Fibroblast of lung (primary cell): ENCODE results near the gene ARFGAP2. TPM values are rescaled to one million over a fixed set of nuclear protein-coding genes. Genes with fewer than 3 reads are reported as not detected.

Experiments
- DNase-seq, 2 donors: peaks; one replicate each; pipeline versions ENCODE4 v3.0.0 to v3.0.0-alpha.2; 2010; ENCODE audit warnings: low read depth in 2 of 2
- H2AFZ ChIP-seq: 2 replicates; pipeline ENCODE4 v1.5.1; 2012; ENCODE audit warnings: low read length, control low read depth, inconsistent platforms
- H3K27ac ChIP-seq: 2 replicates; pipeline ENCODE4 v1.5.1; 2011; ENCODE audit warnings: low read length, control low read depth; ENCODE audit not compliant: insufficient read depth
- H3K27me3 ChIP-seq: 2 replicates; pipeline ENCODE4 v1.5.1; 2011; ENCODE audit warnings: mild to moderate bottlenecking, low read length; ENCODE audit not compliant: control insufficient read depth, insufficient read depth
- H3K36me3 ChIP-seq: 2 replicates; pipeline ENCODE4 v1.5.1; 2011; ENCODE audit warnings: low read length; ENCODE audit not compliant: control insufficient read depth, insufficient read depth
- H3K4me1 ChIP-seq: 2 replicates; pipeline ENCODE4 v1.5.1; 2011; ENCODE audit warnings: low read length; ENCODE audit not compliant: control insufficient read depth, insufficient read depth; ENCODE audit errors: extremely low read depth
- H3K4me2 ChIP-seq: 2 replicates; pipeline ENCODE4 v1.5.1; 2011; ENCODE audit warnings: low read length, control low read depth; ENCODE audit not compliant: insufficient read depth; ENCODE audit errors: extremely low read depth
- H3K4me3 ChIP-seq, 4 experiments: fragments of 200-600 bp in 1 of 4; sonication (generic) in 1 of 4; replicated peaks in 1 of 4; 2 replicates each; pipeline ENCODE4 v1.5.1; 2011 to 2016; ENCODE audit warnings: low read length in 4 of 4, low read depth in 3 of 4, mild to moderate bottlenecking in 3 of 4, control low read depth in 2 of 4, inconsistent platforms in 1 of 4, mixed read lengths in 1 of 4; ENCODE audit not compliant: insufficient read depth in 1 of 4; ENCODE audit errors: control extremely low read depth in 1 of 4
- H3K79me2 ChIP-seq: 2 replicates; pipeline ENCODE4 v1.5.1; 2012; ENCODE audit warnings: mild to moderate bottlenecking, low read length, inconsistent platforms; ENCODE audit not compliant: control insufficient read depth, insufficient read depth
- H3K9ac ChIP-seq: 2 replicates; pipeline ENCODE4 v1.5.1; 2011; ENCODE audit warnings: mild to moderate bottlenecking, low read length, control low read depth; ENCODE audit not compliant: insufficient read depth
- H3K9me3 ChIP-seq: 2 replicates; pipeline ENCODE4 v1.5.1; 2012; ENCODE audit warnings: low read depth, low read length; ENCODE audit not compliant: control insufficient read depth, insufficient read depth
- H4K20me1 ChIP-seq: 2 replicates; pipeline ENCODE4 v1.5.1; 2011; ENCODE audit warnings: low read length; ENCODE audit not compliant: control insufficient read depth, insufficient read depth; ENCODE audit errors: extremely low read depth
- EZH2 ChIP-seq: IDR thresholded peaks from 2 replicates; pipeline ENCODE4 v1.5.1; 2012; ENCODE audit warnings: low read length, control low read depth, mild to moderate bottlenecking; ENCODE audit errors: missing control alignments
- polyA plus RNA-seq, 2 donors: library from polyadenylated mRNA; depleted of rRNA in 1 of 2; stranded (reverse) in 1 of 2; unstranded in 1 of 2; fragments of >200 nt; gene quantifications; 2 replicates each; pipeline ENCODE4 v1.2.1, GENCODE V29; 2011 to 2012; ENCODE audit warnings: missing spikeins in 1 of 2
- total RNA-seq: library from RNA; depleted of rRNA; stranded (reverse); fragments of >200 nt; gene quantifications from 2 replicates; pipeline ENCODE4 v1.2.1, GENCODE V29; 2014
- TF ChIP-seq, protein P1 (sequence below), 2 donors: IDR thresholded peaks in 1 of 2; conservative IDR thresholded peaks in 1 of 2; 1 replicate in 1 of 2; 2 replicates in 1 of 2; pipeline ENCODE4 v1.5.1; 2011 to 2012; ENCODE audit warnings: low read length in 2 of 2, control low read depth in 1 of 2, inconsistent platforms in 1 of 2, low read depth in 1 of 2, mild to moderate bottlenecking in 1 of 2

ARFGAP2 gene
- total and polyA plus RNA-seq, 2 donors (not counting 1 experiment from before 2014, with no cell fraction given) = 50.1 to 80.4 TPM

DNA sequence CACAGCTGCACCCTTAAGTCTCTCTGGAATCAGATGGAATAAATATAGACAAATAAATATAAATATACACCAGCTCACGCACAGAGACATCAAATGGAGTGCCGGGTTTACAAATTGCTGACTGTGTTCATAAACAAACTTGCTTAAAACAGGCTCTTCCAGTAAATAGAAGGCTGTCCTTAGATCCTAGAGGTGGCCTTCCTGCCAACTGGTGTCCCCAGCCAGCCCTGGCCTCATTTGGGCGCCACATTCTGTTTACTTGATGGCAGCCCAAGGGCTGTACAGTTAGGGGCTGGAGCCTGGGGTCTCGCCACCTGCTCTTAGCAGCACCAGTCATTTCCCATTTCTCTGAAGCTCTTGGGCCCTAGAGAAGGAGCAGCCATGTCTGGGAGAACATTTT lies 20.8 kb downstream of the ARFGAP2 start:
- H3K9me3 ChIP-seq = no peaks in the 10 kb centered on the region
- H3K27ac ChIP-seq = no peak overlapping the region
- no peak overlapping the region for H2AFZ ChIP-seq
- TF ChIP-seq, protein P1, sequence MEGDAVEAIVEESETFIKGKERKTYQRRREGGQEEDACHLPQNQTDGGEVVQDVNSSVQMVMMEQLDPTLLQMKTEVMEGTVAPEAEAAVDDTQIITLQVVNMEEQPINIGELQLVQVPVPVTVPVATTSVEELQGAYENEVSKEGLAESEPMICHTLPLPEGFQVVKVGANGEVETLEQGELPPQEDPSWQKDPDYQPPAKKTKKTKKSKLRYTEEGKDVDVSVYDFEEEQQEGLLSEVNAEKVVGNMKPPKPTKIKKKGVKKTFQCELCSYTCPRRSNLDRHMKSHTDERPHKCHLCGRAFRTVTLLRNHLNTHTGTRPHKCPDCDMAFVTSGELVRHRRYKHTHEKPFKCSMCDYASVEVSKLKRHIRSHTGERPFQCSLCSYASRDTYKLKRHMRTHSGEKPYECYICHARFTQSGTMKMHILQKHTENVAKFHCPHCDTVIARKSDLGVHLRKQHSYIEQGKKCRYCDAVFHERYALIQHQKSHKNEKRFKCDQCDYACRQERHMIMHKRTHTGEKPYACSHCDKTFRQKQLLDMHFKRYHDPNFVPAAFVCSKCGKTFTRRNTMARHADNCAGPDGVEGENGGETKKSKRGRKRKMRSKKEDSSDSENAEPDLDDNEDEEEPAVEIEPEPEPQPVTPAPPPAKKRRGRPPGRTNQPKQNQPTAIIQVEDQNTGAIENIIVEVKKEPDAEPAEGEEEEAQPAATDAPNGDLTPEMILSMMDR (conservative IDR thresholded peaks at IDR 0.05 in 1 of 2, IDR thresholded peaks at IDR 0.05 in 1 of 2; ENCODE audit: low read depth in 1 of 2, low read length in 2 of 2) = no peak
- no peak for TF ChIP-seq EZH2
- H3K79me2 ChIP-seq = no peaks in the 10 kb centered on the region
- H3K9ac ChIP-seq = no peak overlapping the region
- H3K4me2 ChIP-seq = no peak overlapping the region
- no peaks in the 10 kb centered on the region for H3K27me3 ChIP-seq
- H3K4me3 ChIP-seq = no peak overlapping the region
- H4K20me1 ChIP-seq = no peaks in the 10 kb centered on the region
- peaks cover 2% of the 10 kb centered on the region for H3K36me3 ChIP-seq
- DNase-seq = no peak
- H3K4me1 ChIP-seq = peaks cover 8% of the 10 kb centered on the region

DNA sequence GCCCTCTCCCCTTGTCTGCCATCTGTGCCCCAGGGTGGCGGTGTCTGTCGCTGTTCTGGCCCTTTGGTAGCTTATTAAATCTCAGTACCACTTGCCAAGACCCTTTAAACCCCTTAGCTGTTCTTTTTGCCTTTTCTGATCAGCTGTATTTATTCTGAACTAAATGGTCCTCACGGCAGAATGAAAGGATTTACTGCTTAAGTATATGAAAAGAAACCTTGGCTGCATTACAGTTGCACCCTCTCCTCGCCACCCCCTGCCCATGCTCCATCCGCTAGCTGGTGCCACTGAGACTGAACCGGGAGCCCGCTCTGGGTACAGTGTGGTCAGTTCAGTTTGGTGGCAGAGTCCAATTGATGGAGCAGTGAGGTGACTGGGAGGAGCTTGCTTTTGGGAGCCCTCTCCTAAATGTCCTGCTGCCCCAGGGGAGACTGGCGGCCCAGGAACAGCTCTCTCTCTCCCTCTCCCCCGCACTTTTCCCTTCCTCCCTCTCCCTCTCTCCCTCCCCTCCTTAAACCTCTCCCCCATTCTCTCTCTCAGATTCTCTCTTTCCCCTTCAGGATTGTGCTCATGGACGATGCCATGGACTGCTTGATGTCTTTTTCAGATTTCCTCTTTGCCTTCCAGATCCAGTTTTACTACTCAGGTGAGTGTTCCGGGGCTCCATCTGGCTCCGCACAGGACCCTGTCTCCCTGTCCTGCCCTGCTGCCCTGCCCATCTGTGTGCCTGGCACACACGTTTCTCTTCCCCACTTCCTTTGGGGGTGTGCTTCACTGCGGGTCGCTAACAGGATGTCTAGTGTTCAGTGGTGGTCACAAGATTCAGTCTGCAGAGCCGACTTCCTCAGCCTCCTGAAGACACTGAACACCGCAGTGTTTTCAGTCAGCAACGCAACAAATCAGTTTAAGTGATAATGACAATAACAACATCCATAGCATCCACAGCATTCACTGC lies 21.8 kb downstream of the ARFGAP2 start:
- DNase-seq = no peak
- Histone ChIP-seq H4K20me1 (no peaks in the 10 kb centered on the region), H3K27ac (no peak overlapping the region), H3K27me3 (no peaks in the 10 kb centered on the region), H2AFZ (no peak overlapping the region), H3K9me3 (no peaks in the 10 kb centered on the region), H3K4me3 (no peak overlapping the region), H3K79me2 (no peaks in the 10 kb centered on the region), H3K4me1 (peaks cover 8% of the 10 kb centered on the region), H3K9ac (no peak overlapping the region), H3K4me2 (no peak overlapping the region), H3K36me3 (peaks cover 2% of the 10 kb centered on the region)
- TF ChIP-seq, protein P1 (conservative IDR thresholded peaks at IDR 0.05 in 1 of 2, IDR thresholded peaks at IDR 0.05 in 1 of 2; ENCODE audit: low read depth in 1 of 2, low read length in 2 of 2) = no peak
- TF ChIP-seq EZH2 = no peak

- Histone ChIP-seq H4K20me1 (no peaks in the 10 kb centered on the region), H3K79me2 (no peaks in the 10 kb centered on the region), H3K4me1 (peaks cover 11% of the 10 kb centered on the region), H2AFZ (no peak overlapping the region), H3K4me2 (no peak overlapping the region), H3K27me3 (no peaks in the 10 kb centered on the region), H3K27ac (no peak overlapping the region), H3K9ac (no peak overlapping the region), H3K9me3 (no peaks in the 10 kb centered on the region), H3K36me3 (peaks cover 2% of the 10 kb centered on the region), H3K4me3 (no peak overlapping the region)
- peak; percentile 49 to 85 for DNase-seq
- TF ChIP-seq EZH2 = no peak
- TF ChIP-seq, protein P1 (conservative IDR thresholded peaks at IDR 0.05 in 1 of 2, IDR thresholded peaks at IDR 0.05 in 1 of 2; ENCODE audit: low read depth in 1 of 2, low read length in 2 of 2) = peak; percentile 99
Measured at GRCh38 chr11:47152953-47153950, 23.4 kb downstream of the ARFGAP2 start.
